Stomach smooth muscle (tissue), 2 donors: Measurements from ENCODE around the gene LHX4.

Experiments used
- H3K27ac ChIP-seq: one replicate; pipeline ENCODE4 v1.7.0; 2013; ENCODE audit warnings: mild to moderate bottlenecking, low read length, inconsistent platforms
- H3K27me3 ChIP-seq, 2 donors: one replicate each; pipeline ENCODE4 v1.7.0; 2013; ENCODE audit warnings: low read length in 2 of 2; ENCODE audit not compliant: insufficient read depth in 2 of 2, control insufficient read depth in 1 of 2
- H3K36me3 ChIP-seq, 2 donors: one replicate each; pipeline ENCODE4 v1.7.0; 2013; ENCODE audit warnings: low read length in 2 of 2; ENCODE audit not compliant: control insufficient read depth in 2 of 2, insufficient read depth in 2 of 2
- H3K4me1 ChIP-seq: one replicate; pipeline ENCODE4 v1.7.0; 2013; ENCODE audit warnings: low read length; ENCODE audit not compliant: control insufficient read depth, insufficient read depth
- H3K4me3 ChIP-seq, 2 donors: one replicate each; pipeline ENCODE4 v1.7.0; 2013; ENCODE audit warnings: low read length in 2 of 2
- H3K9ac ChIP-seq, 2 donors: one replicate each; pipeline ENCODE4 v1.7.0; 2013; ENCODE audit warnings: low read length in 2 of 2, mild to moderate bottlenecking in 1 of 2
- H3K9me3 ChIP-seq, 2 donors: one replicate each; pipeline ENCODE4 v1.7.0; 2013; ENCODE audit warnings: low read length in 2 of 2; ENCODE audit not compliant: control insufficient read depth in 2 of 2
- donor health status: healthy.
- donor health status: Pancreatic carcinoma.

LHX4 gene

DNA sequence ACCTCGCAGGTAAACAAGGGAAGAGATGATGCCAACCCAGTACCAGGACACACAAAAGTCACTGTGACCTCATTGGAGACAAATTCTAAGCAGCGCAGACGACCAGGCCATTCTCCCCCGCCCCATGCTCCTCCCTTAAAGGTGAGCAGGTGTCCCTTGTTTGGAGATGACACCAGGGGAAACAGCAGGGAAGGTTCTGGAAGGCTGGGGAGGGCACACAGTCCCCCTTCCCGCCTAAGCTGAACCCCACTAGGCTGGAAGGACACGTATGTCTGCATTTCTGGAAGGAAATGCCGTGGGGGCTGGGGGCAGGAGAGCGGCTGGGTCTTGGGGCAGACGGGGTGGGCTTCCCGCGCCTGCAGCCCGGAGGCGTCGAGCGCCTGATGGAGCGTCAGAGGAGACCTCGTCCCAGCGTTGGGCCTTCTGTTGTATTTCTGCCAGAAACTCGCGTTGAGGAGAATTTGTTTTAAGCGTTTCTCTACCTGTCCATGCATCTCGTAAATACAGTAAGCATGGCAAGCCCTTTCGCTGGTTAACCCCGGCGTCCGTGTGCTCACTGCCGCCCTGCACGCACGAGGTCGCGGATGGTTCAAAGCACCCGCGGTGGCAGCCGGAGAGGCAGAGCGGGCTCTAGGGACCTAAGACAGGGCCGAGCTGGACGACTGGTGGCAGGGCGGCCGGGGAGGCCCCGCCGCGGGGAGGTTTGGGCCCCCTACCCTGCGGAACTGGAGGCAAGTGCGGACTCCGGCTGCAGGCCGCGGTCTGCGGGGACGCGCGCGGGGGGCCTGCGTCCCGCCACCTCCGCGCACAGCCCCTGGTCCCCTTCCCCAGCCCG lies 1.2 kb upstream of the LHX4 start:
- H3K9ac ChIP-seq = no peak overlapping the region
- H3K4me3 ChIP-seq = peak overlapping the region; percentile 31 to 71
- peaks cover 33% of the 10 kb centered on the region for H3K4me1 ChIP-seq
- no peak overlapping the region for H3K27ac ChIP-seq
- no peaks in the 10 kb centered on the region for H3K9me3 ChIP-seq
- peaks cover 59 to 70% of the 10 kb centered on the region in 2 donors for H3K27me3 ChIP-seq
- H3K36me3 ChIP-seq = no peaks in the 10 kb centered on the region

DNA sequence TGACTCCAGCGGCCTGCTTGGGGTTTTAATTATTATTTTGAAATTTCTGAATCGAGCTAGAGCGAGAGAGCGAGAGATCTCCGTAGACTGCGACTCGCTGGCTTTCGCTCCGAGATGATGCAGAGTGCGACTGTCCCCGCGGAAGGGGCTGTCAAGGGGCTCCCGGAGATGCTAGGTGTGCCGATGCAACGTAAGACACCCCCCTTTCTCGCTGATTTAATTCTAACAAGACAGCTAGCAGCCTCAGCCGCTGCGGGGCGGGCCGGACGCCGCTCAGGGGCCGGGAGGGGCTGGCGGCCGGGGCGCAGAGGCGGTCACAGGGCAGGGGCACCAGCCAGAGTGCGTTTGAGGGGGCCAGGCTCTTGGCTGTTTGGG lies 339 bp downstream of the LHX4 start:
- Histone ChIP-seq H3K9ac (no peak overlapping the region), H3K36me3 (no peaks in the 10 kb centered on the region), H3K27me3 (peaks cover 67 to 80% of the 10 kb centered on the region in 2 donors), H3K4me1 (peaks cover 46% of the 10 kb centered on the region), H3K4me3 (peak overlapping the region; percentile 60 to 72), H3K9me3 (no peaks in the 10 kb centered on the region), H3K27ac (no peak overlapping the region)

GRCh38 chr1:180230791-180231505 lies 884 bp downstream of the LHX4 start:
- H3K9ac ChIP-seq = no peak overlapping the region
- no peaks in the 10 kb centered on the region for H3K9me3 ChIP-seq
- peak overlapping the region; percentile 60 to 72 for H3K4me3 ChIP-seq
- no peaks in the 10 kb centered on the region for H3K36me3 ChIP-seq
- peaks cover 69 to 85% of the 10 kb centered on the region in 2 donors for H3K27me3 ChIP-seq
- no peak overlapping the region for H3K27ac ChIP-seq
- H3K4me1 ChIP-seq = peaks cover 46% of the 10 kb centered on the region

- Histone ChIP-seq H3K9ac (no peak overlapping the region), H3K4me3 (peak overlapping the region; percentile 0 to 72), H3K27ac (no peak overlapping the region), H3K36me3 (no peaks in the 10 kb centered on the region), H3K4me1 (peaks cover 46% of the 10 kb centered on the region), H3K9me3 (no peaks in the 10 kb centered on the region), H3K27me3 (peaks cover 70 to 87% of the 10 kb centered on the region in 2 donors)
These were observed 1.4 kb downstream of the LHX4 start for GRCh38 chr1:180231506-180231921.

- peaks cover 71 to 88% of the 10 kb centered on the region in 2 donors for H3K27me3 ChIP-seq
- no peak overlapping the region for H3K9ac ChIP-seq
- peaks cover 46% of the 10 kb centered on the region for H3K4me1 ChIP-seq
- no peak overlapping the region for H3K27ac ChIP-seq
- H3K9me3 ChIP-seq = no peaks in the 10 kb centered on the region
- H3K4me3 ChIP-seq = peak overlapping the region in 1 of 2 donors; percentile 72
- no peaks in the 10 kb centered on the region for H3K36me3 ChIP-seq
These were observed 1.9 kb downstream of the LHX4 start for GRCh38 chr1:180231936-180232335.

GRCh38 chr1:180232521-180233043 lies 2.5 kb downstream of the LHX4 start:
- peaks cover 46% of the 10 kb centered on the region for H3K4me1 ChIP-seq
- peaks cover 77 to 93% of the 10 kb centered on the region in 2 donors for H3K27me3 ChIP-seq
- no peaks in the 10 kb centered on the region for H3K36me3 ChIP-seq
- H3K27ac ChIP-seq = no peak overlapping the region
- H3K9me3 ChIP-seq = no peaks in the 10 kb centered on the region
- no peak overlapping the region for H3K9ac ChIP-seq
- H3K4me3 ChIP-seq = no peak overlapping the region

DNA sequence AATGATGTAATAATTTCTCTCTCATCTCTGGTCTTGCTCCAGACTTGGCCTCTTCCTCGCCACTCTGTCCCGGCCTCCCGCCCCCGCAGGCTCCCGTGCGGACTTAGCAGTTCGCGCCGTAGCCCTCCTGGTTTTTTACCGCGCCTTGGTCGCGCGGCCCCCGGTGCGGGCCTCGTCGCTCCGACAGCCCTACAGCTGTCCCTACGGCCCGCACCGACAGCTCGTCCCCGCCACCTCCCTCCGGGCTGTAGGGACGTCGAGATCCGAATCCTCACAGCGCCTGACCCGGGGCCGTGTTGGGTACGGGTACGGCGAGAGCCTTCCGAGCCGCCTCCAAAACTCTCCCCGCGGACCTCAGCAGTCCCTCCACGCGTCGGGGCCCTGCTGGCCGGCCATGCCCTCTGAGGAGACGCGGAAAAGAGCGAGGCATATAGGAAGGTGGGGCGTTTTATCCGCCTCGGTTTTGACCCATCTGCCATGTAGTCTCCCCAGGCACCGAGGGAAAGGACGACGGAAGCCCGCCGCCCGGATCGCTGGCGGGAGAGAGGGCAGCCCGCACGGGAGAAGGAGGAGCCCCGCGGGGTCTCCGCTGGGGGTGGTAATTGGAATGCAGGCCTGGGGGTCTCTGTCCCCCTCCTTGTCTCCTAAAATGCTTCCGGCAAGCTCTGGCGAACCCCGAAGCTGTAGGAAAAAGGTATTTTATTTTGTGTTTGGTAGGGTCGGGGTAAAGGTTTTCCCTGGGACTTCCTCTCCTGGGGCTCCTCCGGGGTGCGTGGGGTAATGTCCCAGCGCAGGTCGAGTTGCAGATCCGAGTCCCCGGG lies 3.3 kb downstream of the LHX4 start:
- no peak overlapping the region for H3K27ac ChIP-seq
- peak overlapping the region in 1 of 2 donors; percentile 8 for H3K4me3 ChIP-seq
- no peaks in the 10 kb centered on the region for H3K9me3 ChIP-seq
- no peaks in the 10 kb centered on the region for H3K36me3 ChIP-seq
- no peak overlapping the region for H3K9ac ChIP-seq
- peaks cover 46% of the 10 kb centered on the region for H3K4me1 ChIP-seq
- peaks cover 75 to 93% of the 10 kb centered on the region in 2 donors for H3K27me3 ChIP-seq

- Histone ChIP-seq H3K36me3 (no peaks in the 10 kb centered on the region), H3K27ac (no peak overlapping the region), H3K4me1 (peaks cover 36% of the 10 kb centered on the region), H3K9me3 (no peaks in the 10 kb centered on the region), H3K27me3 (peaks cover 74 to 93% of the 10 kb centered on the region in 2 donors), H3K9ac (no peak overlapping the region), H3K4me3 (peak overlapping the region; percentile 27 to 35)
These were observed 4.5 kb downstream of the LHX4 start for GRCh38 chr1:180234369-180235076.

DNA sequence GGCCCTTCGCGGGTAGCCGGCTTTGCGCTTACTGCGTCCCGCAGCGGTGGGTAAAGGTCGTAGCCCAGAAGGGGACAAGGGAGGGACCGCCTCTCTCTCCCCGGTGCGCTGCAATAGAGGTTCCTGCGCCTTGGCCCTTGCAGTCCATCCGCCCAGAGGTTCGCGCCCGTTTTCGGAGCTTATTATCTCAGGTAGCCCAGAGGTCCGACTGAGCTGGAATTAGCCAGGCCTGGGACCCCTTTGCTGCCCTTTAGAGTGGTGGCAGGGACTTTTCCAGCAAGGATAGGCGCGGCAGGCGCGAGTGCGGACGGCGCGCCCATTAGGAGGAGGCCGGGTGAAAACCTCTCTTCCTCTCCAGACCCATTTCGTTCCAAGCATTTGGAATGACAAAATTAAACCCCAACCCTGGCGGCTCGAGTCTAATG lies 5.0 kb downstream of the LHX4 start:
- peaks cover 34% of the 10 kb centered on the region for H3K4me1 ChIP-seq
- peak overlapping the region in 1 of 2 donors; percentile 35 for H3K4me3 ChIP-seq

More for the DNA sequence above, 5.0 kb downstream of the LHX4 start:
- Histone ChIP-seq H3K27ac (no peak overlapping the region), H3K9ac (no peak overlapping the region), H3K9me3 (no peaks in the 10 kb centered on the region), H3K27me3 (peaks cover 78 to 95% of the 10 kb centered on the region in 2 donors), H3K36me3 (no peaks in the 10 kb centered on the region)
